Cardiac ventricle fibroblast (primary cell): ENCODE measurements around the gene KHDRBS1. TPM values are rescaled to one million over a fixed set of nuclear protein-coding genes. Genes with fewer than 3 reads are reported as not detected.

Experiments used
- total RNA-seq: library from RNA; depleted of rRNA; stranded (reverse); fragments of >200 nt; gene quantifications from 2 replicates; pipeline ENCODE4 v1.2.3, GENCODE V29; 2015

KHDRBS1 gene
- total RNA-seq: 33.1 and 39.8 TPM in 2 replicates

GRCh38 chr1:32013386-32014198, at the start of gene KHDRBS1:
TSS of gene KHDRBS1 (plus strand) at chr1:32013868. CDS start at chr1:32013996, 128 bp downstream.

GRCh38 chr1:32072622-32073298, 59.1 kb downstream of the KHDRBS1 start, which contains the start of gene TMEM39B:
TSS of gene TMEM39B (plus strand) at chr1:32072939. CDS start at chr1:32073048, 109 bp downstream.

Other genes with a start within 250 kb of the KHDRBS1 start
- gene ADGRB2, start 249.5 kb upstream of the KHDRBS1 start, total RNA-seq: 6.9 and 10.5 TPM in 2 replicates
- 18.3 and 23.2 TPM in 2 replicates for gene SPOCD1, start 197.8 kb upstream of the KHDRBS1 start, total RNA-seq
- 168 and 287 TPM in 2 replicates for gene PTP4A2, start 75.5 kb upstream of the KHDRBS1 start, total RNA-seq
- gene TMEM39B, start 59.1 kb downstream of the KHDRBS1 start, total RNA-seq: 4.0 and 8.0 TPM in 2 replicates
- gene KPNA6, start 94.2 kb downstream of the KHDRBS1 start, total RNA-seq: 26.4 and 29.0 TPM in 2 replicates
- gene TXLNA, start 165.8 kb downstream of the KHDRBS1 start, total RNA-seq: 56.6 and 59.5 TPM in 2 replicates
- gene CCDC28B, start 186.7 kb downstream of the KHDRBS1 start, total RNA-seq: 6.2 and 12.8 TPM in 2 replicates
- gene IQCC, start 191.8 kb downstream of the KHDRBS1 start, total RNA-seq: 0.59 and 0.87 TPM in 2 replicates
- gene DCDC2B, start 195.2 kb downstream of the KHDRBS1 start, total RNA-seq: not detected in 2 replicates
- gene TMEM234, start 208.5 kb downstream of the KHDRBS1 start, total RNA-seq: 8.3 and 9.6 TPM in 2 replicates
- 187 and 195 TPM in 2 replicates for gene EIF3I, start 208.5 kb downstream of the KHDRBS1 start, total RNA-seq
- 0.44 and 0.54 TPM in 2 replicates for gene FAM167B, start 233.4 kb downstream of the KHDRBS1 start, total RNA-seq
- not detected in 2 replicates for gene LCK, start 237.4 kb downstream of the KHDRBS1 start, total RNA-seq